Measurements from ENCODE around the gene JARID2.
A peak's percentile ranks its signal among the peaks of the same experiment; 100 is the strongest.

Gene JARID2

GRCh38 chr6:15449011-15449410 is 203.1 kb downstream of the JARID2 start:
- DNase-seq = no peak

GRCh38 chr6:15451738-15452137 is 205.9 kb downstream of the JARID2 start:
- no peak for DNase-seq

- DNase-seq = no peak
Measured at GRCh38 chr6:15452182-15452941, 206.5 kb downstream of the JARID2 start.

- no peak for DNase-seq
Measured at GRCh38 chr6:15453186-15453585, 207.3 kb downstream of the JARID2 start.

- no peak for DNase-seq
Measured at GRCh38 chr6:15453622-15454021, 207.8 kb downstream of the JARID2 start.

- DNase-seq = no peak
Measured at GRCh38 chr6:15456422-15456821, 210.6 kb downstream of the JARID2 start.

- DNase-seq = peak in 1 of 2 experiments; percentile 45
Measured at GRCh38 chr6:15457121-15457650, 211.3 kb downstream of the JARID2 start.

- no peak for DNase-seq
Measured at GRCh38 chr6:15458021-15458459, 212.2 kb downstream of the JARID2 start.

- no peak for DNase-seq
Measured at GRCh38 chr6:15460110-15460727, 214.3 kb downstream of the JARID2 start.

- no peak for DNase-seq
Measured at GRCh38 chr6:15461127-15461944, 215.5 kb downstream of the JARID2 start.

- no peak for DNase-seq
Measured at GRCh38 chr6:15462256-15462655, 216.4 kb downstream of the JARID2 start.

- DNase-seq = no peak
Measured at GRCh38 chr6:15462717-15463525, 217.1 kb downstream of the JARID2 start.

- no peak for DNase-seq
Measured at GRCh38 chr6:15464211-15464725, 218.4 kb downstream of the JARID2 start.

GRCh38 chr6:15465212-15465611 is 219.3 kb downstream of the JARID2 start:
- DNase-seq = no peak

- no peak for DNase-seq
Measured at GRCh38 chr6:15470746-15471145, 224.9 kb downstream of the JARID2 start.

- DNase-seq = no peak
Measured at GRCh38 chr6:15472621-15473020, 226.8 kb downstream of the JARID2 start.

- no peak for DNase-seq
Measured at GRCh38 chr6:15473174-15473573, 227.3 kb downstream of the JARID2 start.

- DNase-seq = no peak
Measured at GRCh38 chr6:15473741-15474161, 227.9 kb downstream of the JARID2 start.

- DNase-seq = no peak
Measured at GRCh38 chr6:15474196-15474595, 228.3 kb downstream of the JARID2 start.

- DNase-seq = no peak
Measured at GRCh38 chr6:15475261-15475660, 229.4 kb downstream of the JARID2 start.

GRCh38 chr6:15475872-15476271 is 230.0 kb downstream of the JARID2 start:
- DNase-seq = no peak

Measured in NCI-H1930 (cell line).